HCT116 (cell line): ENCODE data around the gene MCC. TPM values are rescaled to one million over a fixed set of nuclear protein-coding genes. Genes with fewer than 3 reads are reported as not detected.

Experiments
- ATAC-seq: fragments of 200-7000 bp; cut with Tn5 transposase; 2 replicates; pipeline ENCODE4 v1.9.1; 2020; ENCODE audit warnings: mild to moderate bottlenecking, moderate library complexity
- BruUV-seq: library from RNA; stranded (reverse); fragments of 400-500 nt; replicated peaks from 2 replicates; lab custom pipeline; 2021; lab: Mats Ljungman, UMichigan
- CTCF ChIA-PET: fragments of 300-600 bp; sonication (Branson Sonifier 250); formaldehyde crosslinking; loops from one replicate; lab custom pipeline; 2021; ENCODE audit warnings: antibody characterized with exemption; lab: Charles Lee
- POLR2A ChIA-PET: fragments of 300-600, 350-600 bp; sonication (Branson Sonifier 250); formaldehyde crosslinking; loops from one replicate; lab custom pipeline; 2021; ENCODE audit warnings: antibody characterized with exemption; lab: Charles Lee
- RAD21 ChIA-PET, 2 experiments: fragments of 300-600 bp; sonication (Branson Sonifier 250); formaldehyde crosslinking; loops; one replicate each; lab custom pipeline; 2023; ENCODE audit warnings: low total read pairs in 2 of 2; ENCODE audit not compliant: uncharacterized antibody in 2 of 2, unreplicated experiment in 2 of 2, low non-redundant PET in 1 of 2; lab: Charles Lee
- DNase-seq: peaks from one replicate; pipeline ENCODE4 v3.0.0-alpha.2; 2010; ENCODE audit warnings: low read depth, low spot score
- H2AFZ ChIP-seq: fragments of 200-600 bp; shearing (Covaris generic), sonication (generic); 2 replicates; pipeline ENCODE4 v1.6.1; 2017; ENCODE audit warnings: low read depth, mixed run types, mixed read lengths, antibody characterized with exemption, low read length; ENCODE audit not compliant: poor library complexity, severe bottlenecking
- H3K27ac ChIP-seq: 2 replicates; pipeline ENCODE4 v1.5.1; 2012; ENCODE audit warnings: low read depth, low read length
- H3K27me3 ChIP-seq: fragments of 200-600 bp; sonication (generic); 2 replicates; pipeline ENCODE4 v1.6.1; 2016; ENCODE audit warnings: mixed run types, low read length, mixed read lengths; ENCODE audit not compliant: insufficient read depth
- H3K36me3 ChIP-seq, 2 experiments: fragments of 200-500 bp in 1 of 2; fragments of 200-600 bp in 1 of 2; sonication (Bioruptor generic) in 1 of 2; sonication (generic) in 1 of 2; 2 replicates each; pipeline versions ENCODE4 v1.5.1 to v1.6.1; 2014 to 2016; ENCODE audit warnings: low read length in 2 of 2, inconsistent platforms in 1 of 2, mixed read lengths in 1 of 2, mixed run types in 1 of 2; ENCODE audit not compliant: insufficient read depth in 2 of 2, control insufficient read depth in 1 of 2
- H3K4me1 ChIP-seq, 2 experiments: fragments of 200-600 bp in 1 of 2; sonication (generic) in 1 of 2; 2 replicates each; pipeline versions ENCODE4 v1.5.1 to v1.6.1; 2012 to 2017; ENCODE audit warnings: low read length in 2 of 2, inconsistent platforms in 1 of 2, mild to moderate bottlenecking in 1 of 2, mixed read lengths in 1 of 2, mixed run types in 1 of 2, moderate library complexity in 1 of 2; ENCODE audit not compliant: insufficient read depth in 2 of 2, control insufficient read depth in 1 of 2
- H3K4me2 ChIP-seq: fragments of 200-600 bp; sonication (generic); 2 replicates; pipeline ENCODE4 v1.6.1; 2017; ENCODE audit warnings: mixed run types, low read length, mixed read lengths
- H3K4me3 ChIP-seq, 2 experiments: fragments of 200-600 bp in 1 of 2; sonication (generic) in 1 of 2; replicated peaks in 1 of 2; 2 replicates each; pipeline ENCODE4 v1.5.1; 2011 to 2016; ENCODE audit warnings: low read length in 2 of 2, control low read depth in 1 of 2, low read depth in 1 of 2, mild to moderate bottlenecking in 1 of 2, mixed read lengths in 1 of 2, mixed run types in 1 of 2
- H3K79me2 ChIP-seq: fragments of 200-600 bp; sonication (generic); 2 replicates; pipeline ENCODE4 v1.6.1; 2017; ENCODE audit warnings: mild to moderate bottlenecking, mixed run types, low read length, moderate library complexity, mixed read lengths; ENCODE audit not compliant: insufficient read depth
- H3K9ac ChIP-seq: fragments of 200-600 bp; sonication (generic); 2 replicates; pipeline ENCODE4 v1.6.1; 2016; ENCODE audit warnings: low read length, mixed read lengths
- H3K9me2 ChIP-seq: fragments of 200-600 bp; sonication (generic), shearing (Covaris generic); 2 replicates; pipeline ENCODE4 v1.6.1; 2017; ENCODE audit warnings: mixed run types, mild to moderate bottlenecking, moderate library complexity; ENCODE audit not compliant: insufficient read depth
- H3K9me3 ChIP-seq, 2 experiments: fragments of 200-500 bp in 1 of 2; fragments of 200-600 bp in 1 of 2; sonication (Bioruptor generic) in 1 of 2; sonication (generic) in 1 of 2; 2 replicates each; pipeline ENCODE4 v1.6.1; 2014 to 2017; ENCODE audit warnings: low read length in 2 of 2, mixed read lengths in 2 of 2, inconsistent platforms in 1 of 2, low read depth in 1 of 2, mild to moderate bottlenecking in 1 of 2, mixed run types in 1 of 2, moderate library complexity in 1 of 2; ENCODE audit not compliant: control insufficient read depth in 1 of 2, insufficient read depth in 1 of 2
- H4K20me1 ChIP-seq: fragments of 200-600 bp; sonication (generic), shearing (Covaris generic); 2 replicates; pipeline ENCODE4 v1.6.1; 2017; ENCODE audit warnings: mixed run types, mild to moderate bottlenecking, moderate library complexity; ENCODE audit not compliant: insufficient read depth
- CTCF ChIP-seq, 3 experiments: fragments of 200-600 bp in 1 of 3; sonication (generic) in 1 of 3; IDR thresholded peaks in 2 of 3; conservative IDR thresholded peaks in 1 of 3; 2 replicates each; pipeline ENCODE4 v1.5.1; 2012 to 2017; ENCODE audit warnings: low read depth in 2 of 3, low read length in 2 of 3, antibody characterized with exemption in 1 of 3, borderline replicate concordance in 1 of 3, control low read depth in 1 of 3, mild to moderate bottlenecking in 1 of 3, mixed read lengths in 1 of 3, mixed run types in 1 of 3, moderate library complexity in 1 of 3; ENCODE audit not compliant: insufficient read depth in 1 of 3
- EGR1 ChIP-seq: IDR thresholded peaks from 2 replicates; pipeline ENCODE4 v1.6.1; 2012; ENCODE audit warnings: low read depth
- EZH2 ChIP-seq: fragments of 200-600 bp; sonication (generic); IDR thresholded peaks from 2 replicates; pipeline ENCODE4 v1.6.1; 2017; ENCODE audit warnings: antibody characterized with exemption, mixed run types
- EZH2phosphoT487 ChIP-seq: fragments of 200-600 bp; IDR thresholded peaks from 2 replicates; pipeline ENCODE4 v1.6.1; 2018; ENCODE audit warnings: antibody characterized with exemption, borderline replicate concordance
- JUND ChIP-seq: IDR thresholded peaks from 2 replicates; pipeline ENCODE4 v1.6.1; 2012
- MAX ChIP-seq: IDR thresholded peaks from 2 replicates; pipeline ENCODE4 v1.6.1; 2012
- POLR2A ChIP-seq: IDR thresholded peaks from 2 replicates; pipeline ENCODE4 v1.7.0; 2011; ENCODE audit warnings: borderline replicate concordance; ENCODE audit not compliant: insufficient read depth, insufficient read length; ENCODE audit errors: extremely low read depth
- POLR2AphosphoS5 ChIP-seq: IDR thresholded peaks from 2 replicates; pipeline ENCODE4 v1.6.1; 2011; ENCODE audit warnings: mild to moderate bottlenecking, low read depth, low read length, moderate library complexity
- RAD21 ChIP-seq: IDR thresholded peaks from 2 replicates; pipeline ENCODE4 v1.6.1; 2012; ENCODE audit warnings: low read depth, mild to moderate bottlenecking
- SIN3A ChIP-seq: IDR thresholded peaks from 2 replicates; pipeline ENCODE4 v1.6.1; 2012; ENCODE audit warnings: low read depth
- SRF ChIP-seq: IDR thresholded peaks from 2 replicates; pipeline ENCODE4 v1.6.1; 2012; ENCODE audit warnings: low read depth
- TCF7L2 ChIP-seq: IDR thresholded peaks from 2 replicates; pipeline ENCODE4 v1.7.0; 2011; ENCODE audit warnings: borderline replicate concordance, inconsistent platforms; ENCODE audit not compliant: insufficient read depth, insufficient read length; ENCODE audit errors: extremely low read depth
- ZFX ChIP-seq: fragments of 450-650 bp; IDR thresholded peaks from 2 replicates; pipeline ENCODE4 v1.6.1; 2017
- ZNF274 ChIP-seq: fragments of 200-500 bp; sonication (Bioruptor generic); IDR thresholded peaks from 2 replicates; pipeline ENCODE4 v1.6.1; 2014; ENCODE audit warnings: mild to moderate bottlenecking, low read depth, low read length, inconsistent platforms
- intact Hi-C: fragments of 100-400 bp; cut with micrococcal nuclease; formaldehyde crosslinking; loops from 2 replicates; pipeline ENCODE4 v1.10.0; 2022
- total RNA-seq: library from RNA; stranded (reverse); gene quantifications from one replicate; pipeline ENCODE4 v1.2.1, GENCODE V29; 2021; ENCODE audit not compliant: unreplicated experiment
- TF ChIP-seq, protein P1 (sequence below): IDR thresholded peaks from 2 replicates; pipeline ENCODE4 v1.6.1; 2012
- TF ChIP-seq, protein P2 (sequence below): IDR thresholded peaks from 2 replicates; pipeline ENCODE4 v1.6.1; 2011; ENCODE audit warnings: mild to moderate bottlenecking, low read length, moderate library complexity; ENCODE audit not compliant: insufficient replicate concordance; ENCODE audit errors: extremely low read depth
- TF ChIP-seq, protein P3 (sequence below): IDR thresholded peaks from 2 replicates; pipeline ENCODE4 v1.6.1; 2012; ENCODE audit warnings: low read depth

Gene MCC
- total RNA-seq, 1 experiment from 2014 or later: 20.1 TPM

DNA sequence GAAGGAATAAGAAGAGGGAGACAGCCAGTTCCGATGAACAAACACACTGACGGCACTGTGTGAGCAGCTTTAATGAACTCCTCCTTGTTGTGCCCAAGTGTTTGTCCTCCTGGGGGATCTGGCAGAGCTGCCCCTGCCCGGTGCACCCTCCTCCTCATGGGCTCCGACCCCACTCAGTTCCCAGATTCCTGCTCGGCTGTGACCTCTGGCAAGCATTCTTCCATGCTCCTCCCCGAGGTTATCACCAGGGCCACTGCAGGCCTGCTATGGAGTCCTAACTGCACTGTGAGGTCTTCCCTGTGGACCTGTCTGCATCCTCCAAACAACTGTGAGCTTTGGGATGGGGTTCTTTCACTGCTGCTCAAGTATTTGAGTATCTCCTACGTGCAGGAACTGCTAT is 369.5 kb downstream of the MCC start:
- no peak for ATAC-seq
- no TSS peak for BruUV-seq
- no peak for DNase-seq
- Histone ChIP-seq H3K9me3 (no peaks in the 10 kb centered on the region), H3K9me2 (no peaks in the 10 kb centered on the region), H3K27me3 (no peaks in the 10 kb centered on the region), H3K36me3 (no peaks in the 10 kb centered on the region), H3K9ac (no peak overlapping the region), H3K4me2 (no peak overlapping the region), H4K20me1 (no peaks in the 10 kb centered on the region), H3K27ac (no peak overlapping the region), H3K4me3 (no peak overlapping the region), H2AFZ (no peak overlapping the region), H3K4me1 (no peaks in the 10 kb centered on the region), H3K79me2 (no peaks in the 10 kb centered on the region)
- CTCF ChIA-PET: interaction anchor here (0.6 kb wide), 1 partner anchor 83 kb away, joined by 3 read pairs; no protein-coding TSS in a partner anchor
- POLR2A ChIA-PET: no interaction called here
- TF ChIP-seq MAX: no peak
- no peak for TF ChIP-seq EGR1
- TF ChIP-seq POLR2A: no peak
- TF ChIP-seq SRF: no peak
- no peak for TF ChIP-seq CTCF (IDR thresholded peaks at IDR 0.05 in 2 of 3, conservative IDR thresholded peaks at IDR 0.05 in 1 of 3; ENCODE audit: borderline replicate concordance in 1 of 3, insufficient read depth in 1 of 3, low read depth in 2 of 3, low read length in 2 of 3)
- no peak for TF ChIP-seq POLR2AphosphoS5
- no peak for TF ChIP-seq EZH2phosphoT487
- TF ChIP-seq ZNF274: no peak
- TF ChIP-seq RAD21: no peak
- no peak for TF ChIP-seq ZFX
- TF ChIP-seq, protein P1, sequence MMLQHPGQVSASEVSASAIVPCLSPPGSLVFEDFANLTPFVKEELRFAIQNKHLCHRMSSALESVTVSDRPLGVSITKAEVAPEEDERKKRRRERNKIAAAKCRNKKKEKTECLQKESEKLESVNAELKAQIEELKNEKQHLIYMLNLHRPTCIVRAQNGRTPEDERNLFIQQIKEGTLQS: no peak
- no peak for TF ChIP-seq TCF7L2
- no peak for TF ChIP-seq SIN3A
- TF ChIP-seq, protein P2, sequence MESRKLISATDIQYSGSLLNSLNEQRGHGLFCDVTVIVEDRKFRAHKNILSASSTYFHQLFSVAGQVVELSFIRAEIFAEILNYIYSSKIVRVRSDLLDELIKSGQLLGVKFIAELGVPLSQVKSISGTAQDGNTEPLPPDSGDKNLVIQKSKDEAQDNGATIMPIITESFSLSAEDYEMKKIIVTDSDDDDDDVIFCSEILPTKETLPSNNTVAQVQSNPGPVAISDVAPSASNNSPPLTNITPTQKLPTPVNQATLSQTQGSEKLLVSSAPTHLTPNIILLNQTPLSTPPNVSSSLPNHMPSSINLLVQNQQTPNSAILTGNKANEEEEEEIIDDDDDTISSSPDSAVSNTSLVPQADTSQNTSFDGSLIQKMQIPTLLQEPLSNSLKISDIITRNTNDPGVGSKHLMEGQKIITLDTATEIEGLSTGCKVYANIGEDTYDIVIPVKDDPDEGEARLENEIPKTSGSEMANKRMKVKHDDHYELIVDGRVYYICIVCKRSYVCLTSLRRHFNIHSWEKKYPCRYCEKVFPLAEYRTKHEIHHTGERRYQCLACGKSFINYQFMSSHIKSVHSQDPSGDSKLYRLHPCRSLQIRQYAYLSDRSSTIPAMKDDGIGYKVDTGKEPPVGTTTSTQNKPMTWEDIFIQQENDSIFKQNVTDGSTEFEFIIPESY: no peak
- TF ChIP-seq EZH2: no peak
- TF ChIP-seq JUND: no peak
- TF ChIP-seq, protein P3, sequence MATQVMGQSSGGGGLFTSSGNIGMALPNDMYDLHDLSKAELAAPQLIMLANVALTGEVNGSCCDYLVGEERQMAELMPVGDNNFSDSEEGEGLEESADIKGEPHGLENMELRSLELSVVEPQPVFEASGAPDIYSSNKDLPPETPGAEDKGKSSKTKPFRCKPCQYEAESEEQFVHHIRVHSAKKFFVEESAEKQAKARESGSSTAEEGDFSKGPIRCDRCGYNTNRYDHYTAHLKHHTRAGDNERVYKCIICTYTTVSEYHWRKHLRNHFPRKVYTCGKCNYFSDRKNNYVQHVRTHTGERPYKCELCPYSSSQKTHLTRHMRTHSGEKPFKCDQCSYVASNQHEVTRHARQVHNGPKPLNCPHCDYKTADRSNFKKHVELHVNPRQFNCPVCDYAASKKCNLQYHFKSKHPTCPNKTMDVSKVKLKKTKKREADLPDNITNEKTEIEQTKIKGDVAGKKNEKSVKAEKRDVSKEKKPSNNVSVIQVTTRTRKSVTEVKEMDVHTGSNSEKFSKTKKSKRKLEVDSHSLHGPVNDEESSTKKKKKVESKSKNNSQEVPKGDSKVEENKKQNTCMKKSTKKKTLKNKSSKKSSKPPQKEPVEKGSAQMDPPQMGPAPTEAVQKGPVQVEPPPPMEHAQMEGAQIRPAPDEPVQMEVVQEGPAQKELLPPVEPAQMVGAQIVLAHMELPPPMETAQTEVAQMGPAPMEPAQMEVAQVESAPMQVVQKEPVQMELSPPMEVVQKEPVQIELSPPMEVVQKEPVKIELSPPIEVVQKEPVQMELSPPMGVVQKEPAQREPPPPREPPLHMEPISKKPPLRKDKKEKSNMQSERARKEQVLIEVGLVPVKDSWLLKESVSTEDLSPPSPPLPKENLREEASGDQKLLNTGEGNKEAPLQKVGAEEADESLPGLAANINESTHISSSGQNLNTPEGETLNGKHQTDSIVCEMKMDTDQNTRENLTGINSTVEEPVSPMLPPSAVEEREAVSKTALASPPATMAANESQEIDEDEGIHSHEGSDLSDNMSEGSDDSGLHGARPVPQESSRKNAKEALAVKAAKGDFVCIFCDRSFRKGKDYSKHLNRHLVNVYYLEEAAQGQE: no peak
- intact Hi-C loops: no loop called here
- RAD21 ChIA-PET: no interaction called here
